Activated naive CD8-positive, alpha-beta T cell treated with anti-CD3 and anti-CD28 coated beads, Interleukin-2, amount 50 U/mL, for 16 hours (primary cell): ENCODE data around the gene FLNC.

Experiments
- DNase-seq: peaks from one replicate; pipeline ENCODE4 v3.0.0-alpha.2; 2020; ENCODE audit warnings: low read depth, low spot score

Gene FLNC

DNA sequence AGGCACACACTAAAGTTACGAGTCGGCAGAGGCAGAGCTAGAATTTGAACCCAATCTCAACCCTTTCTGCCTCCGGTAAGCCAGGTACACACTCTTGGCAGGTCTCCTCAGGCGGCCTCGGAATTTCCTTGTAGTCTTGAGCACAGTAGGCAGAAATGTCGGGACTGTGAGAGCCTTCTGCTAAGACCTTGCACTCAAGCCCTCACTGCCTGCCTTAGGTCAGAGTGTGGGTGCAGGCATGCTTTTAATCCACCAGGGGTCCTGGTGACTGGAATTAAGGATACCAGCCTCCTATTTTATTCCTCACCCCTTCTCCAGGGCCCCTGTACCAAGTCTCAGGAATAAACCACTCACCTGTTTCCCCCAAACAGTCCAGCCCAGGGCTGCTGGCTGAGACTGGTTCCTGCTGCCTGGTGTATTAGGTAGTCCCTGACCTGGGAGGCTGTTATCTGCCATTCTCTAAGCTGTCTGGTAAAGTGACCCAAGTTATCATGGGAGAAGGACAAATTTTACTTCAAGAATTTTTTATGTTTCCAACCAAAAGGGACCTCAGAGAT is 33.3 kb downstream of the FLNC start:
- no peak for DNase-seq

DNA sequence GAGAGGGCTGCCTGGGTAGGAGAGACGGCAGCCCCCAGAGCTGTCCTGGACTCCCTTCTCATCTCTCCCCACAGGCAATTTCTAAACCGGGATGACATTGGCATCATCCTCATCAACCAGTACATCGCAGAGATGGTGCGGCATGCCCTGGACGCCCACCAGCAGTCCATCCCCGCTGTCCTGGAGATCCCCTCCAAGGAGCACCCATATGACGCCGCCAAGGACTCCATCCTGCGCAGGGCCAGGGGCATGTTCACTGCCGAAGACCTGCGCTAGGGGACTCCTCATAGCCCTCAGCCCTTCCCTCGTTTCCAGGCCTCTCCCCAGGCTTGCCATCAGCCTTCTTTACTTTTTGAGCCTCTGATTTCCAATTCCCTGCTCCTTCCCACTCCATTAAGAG is 35.1 kb downstream of the FLNC start:
- no peak for DNase-seq

DNA sequence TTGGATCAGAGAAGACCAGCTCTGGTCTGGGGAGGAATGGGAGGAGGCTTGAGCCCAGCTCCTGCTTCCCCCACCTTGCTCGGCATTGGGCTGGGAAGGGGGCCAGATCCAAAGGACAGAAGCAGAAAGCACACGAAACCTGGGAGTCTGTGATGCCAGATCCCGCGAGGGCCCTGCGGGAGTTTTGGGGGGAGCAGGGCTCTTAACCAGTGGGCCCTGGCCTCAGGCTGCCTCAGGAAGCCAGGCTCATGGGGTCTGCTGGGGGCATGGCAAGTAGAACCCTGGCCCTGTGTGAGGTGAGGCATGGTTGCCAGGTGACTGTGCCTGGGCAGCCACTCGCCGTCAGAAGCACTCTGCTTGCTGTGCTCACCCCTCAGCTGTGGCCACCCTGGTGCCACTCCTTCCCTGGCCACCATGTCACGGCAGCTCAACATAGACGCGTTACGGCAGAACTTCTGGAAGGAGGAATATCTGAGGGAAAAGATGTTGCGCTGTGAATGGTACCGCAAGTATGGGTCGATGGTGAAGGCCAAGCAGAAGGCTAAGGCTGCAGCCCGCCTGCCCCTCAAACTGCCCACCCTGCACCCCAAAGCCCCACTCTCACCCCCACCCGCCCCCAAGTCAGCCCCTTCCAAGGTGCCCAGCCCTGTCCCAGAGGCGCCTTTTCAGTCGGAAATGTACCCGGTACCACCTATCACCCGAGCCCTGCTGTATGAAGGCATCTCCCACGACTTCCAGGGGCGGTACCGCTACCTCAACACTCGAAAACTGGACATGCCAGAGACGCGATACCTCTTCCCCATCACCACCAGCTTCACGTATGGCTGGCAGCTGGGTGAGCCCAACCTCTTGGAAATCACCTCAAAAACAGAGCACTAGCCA is 36.0 kb downstream of the FLNC start:
- DNase-seq: no peak

DNA sequence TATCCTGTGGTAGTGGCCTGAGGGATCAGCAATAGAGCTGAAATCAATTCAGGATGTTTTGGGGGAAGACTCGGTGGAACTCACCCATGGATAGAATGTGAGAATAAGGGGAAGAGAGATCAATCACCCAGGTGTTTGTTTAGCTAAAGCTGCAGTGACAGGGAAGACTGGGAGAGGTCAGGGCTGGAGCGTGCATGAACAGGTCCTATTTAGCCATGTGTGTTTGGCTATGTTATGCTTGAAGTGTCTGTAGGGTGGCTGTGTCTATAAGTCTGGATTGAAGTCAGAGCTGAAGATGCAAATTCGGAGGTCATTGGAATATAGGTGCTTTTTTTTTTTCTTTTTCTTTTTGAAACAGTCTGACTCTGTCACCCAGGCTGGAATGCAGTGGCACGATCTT is 37.0 kb downstream of the FLNC start:
- DNase-seq: no peak

DNA sequence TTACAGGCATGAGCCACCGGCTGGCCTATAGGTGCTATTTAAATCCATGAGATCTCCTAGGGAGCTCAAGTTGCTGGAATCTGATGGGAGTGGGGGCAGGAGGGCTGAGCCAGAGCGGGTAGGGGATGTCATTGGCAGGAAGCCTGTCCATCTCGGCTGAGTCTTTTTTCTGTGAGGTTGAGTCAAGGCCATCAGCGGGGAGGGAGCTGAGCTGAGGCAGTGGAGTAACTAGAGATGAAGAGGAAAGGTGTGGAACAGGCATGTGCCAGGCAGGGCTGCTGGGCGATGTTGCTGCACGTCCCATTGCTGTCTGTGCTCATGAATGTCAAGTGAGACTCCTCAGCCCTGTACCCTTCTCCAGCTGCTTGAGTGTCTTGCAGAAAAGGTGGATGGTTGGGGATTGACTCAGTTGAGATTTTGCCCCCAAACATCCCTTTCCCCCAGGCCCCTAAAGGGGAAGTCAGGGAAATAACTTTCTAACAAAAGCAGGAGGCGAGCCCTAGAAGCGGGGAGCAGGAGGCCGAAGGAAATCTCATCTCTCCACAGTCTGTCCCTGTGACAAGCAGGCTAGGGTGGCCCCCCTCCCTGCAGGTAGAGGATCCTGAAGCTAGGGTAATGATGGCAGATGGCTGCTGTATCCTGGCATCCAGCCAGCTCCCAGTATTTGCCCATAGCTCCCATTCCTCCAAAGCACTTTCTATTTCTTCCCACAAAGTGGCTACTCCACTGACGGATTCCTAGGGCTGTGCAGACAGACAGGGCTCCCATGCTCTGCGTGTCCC is 37.8 kb downstream of the FLNC start:
- no peak for DNase-seq

DNA sequence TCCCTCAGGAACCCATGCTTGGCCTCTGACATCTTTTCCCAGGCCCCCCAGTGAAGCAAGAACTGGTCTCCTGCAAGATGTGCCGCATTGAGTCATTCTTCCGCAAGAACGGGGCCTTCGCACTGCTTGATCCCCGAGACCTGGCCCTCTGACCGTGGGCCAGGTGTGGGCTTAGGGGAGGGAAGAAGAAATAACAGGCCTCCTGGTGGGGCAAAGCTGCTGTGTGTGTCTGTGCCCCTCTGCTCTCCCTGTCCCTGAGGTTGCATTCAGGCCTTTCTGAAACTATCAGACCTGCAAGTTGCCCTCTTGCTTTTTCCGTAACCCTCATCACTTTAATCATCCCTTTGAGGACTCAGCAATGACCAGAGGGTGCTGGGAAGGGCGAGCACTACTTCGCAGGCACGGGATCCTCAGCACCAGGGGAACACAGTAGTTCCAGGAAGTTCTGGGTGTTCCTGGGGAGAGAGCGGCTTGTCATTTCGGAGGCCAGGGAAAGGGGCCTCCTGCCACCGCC is 38.5 kb downstream of the FLNC start:
- DNase-seq: no peak

DNA sequence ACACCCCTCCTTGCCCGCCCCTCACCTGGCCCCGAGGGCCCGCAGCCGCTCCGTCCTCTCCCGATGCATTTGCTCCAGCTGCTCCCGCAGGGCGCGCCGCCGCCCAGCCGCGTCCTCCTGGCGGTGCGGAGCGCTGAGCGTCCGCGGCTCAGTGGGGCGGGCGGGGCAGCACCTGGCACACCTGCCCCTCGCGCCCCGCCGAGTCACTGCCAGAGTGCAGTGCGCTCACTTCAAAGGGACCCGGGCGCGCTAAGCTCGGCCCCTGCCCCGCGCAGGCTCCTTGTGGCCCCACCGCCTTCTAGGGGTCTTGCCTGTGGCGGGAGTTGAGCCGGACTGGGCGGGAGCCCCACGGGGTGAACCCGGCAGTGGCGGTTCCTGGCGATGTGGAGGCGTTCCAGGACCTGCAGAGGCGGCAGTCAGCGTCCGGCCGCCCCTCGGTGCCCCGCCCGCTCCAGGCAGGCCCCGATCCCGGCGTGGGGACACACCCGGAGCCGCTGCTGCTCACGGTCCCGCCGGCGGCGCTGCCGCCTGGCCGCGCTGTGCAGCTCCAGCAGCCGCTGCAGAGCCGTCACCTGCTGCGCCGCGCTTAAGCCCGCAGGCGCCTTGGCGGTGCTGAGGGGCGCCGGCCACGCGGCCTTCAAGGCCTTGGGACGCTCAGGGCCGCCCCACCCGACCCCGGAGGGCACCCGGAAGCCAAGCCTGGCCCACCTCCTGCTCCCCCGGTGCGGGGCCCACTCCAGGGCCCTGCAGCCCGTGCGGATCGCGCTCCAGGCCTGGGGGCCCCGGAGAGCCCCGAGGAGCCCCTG is 39.1 kb downstream of the FLNC start:
- no peak for DNase-seq

DNA sequence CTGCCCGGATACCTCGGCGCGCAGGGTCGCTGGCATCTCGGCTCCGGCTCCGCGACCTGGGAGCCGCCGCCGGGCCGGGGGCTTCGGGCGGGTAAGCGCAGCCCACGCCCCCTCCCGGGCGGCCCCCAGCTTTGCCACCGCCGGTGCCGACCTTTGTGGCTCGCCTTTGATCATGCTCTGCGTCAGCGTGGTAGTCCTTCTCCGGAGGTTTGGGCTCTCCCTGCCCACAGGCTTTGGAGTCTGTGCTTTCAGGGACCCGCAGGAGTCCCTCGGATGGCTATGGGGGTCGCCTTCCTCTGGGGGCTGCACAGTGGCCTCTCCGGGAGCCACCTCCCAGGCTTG is 39.7 kb downstream of the FLNC start:
- no peak for DNase-seq

DNA sequence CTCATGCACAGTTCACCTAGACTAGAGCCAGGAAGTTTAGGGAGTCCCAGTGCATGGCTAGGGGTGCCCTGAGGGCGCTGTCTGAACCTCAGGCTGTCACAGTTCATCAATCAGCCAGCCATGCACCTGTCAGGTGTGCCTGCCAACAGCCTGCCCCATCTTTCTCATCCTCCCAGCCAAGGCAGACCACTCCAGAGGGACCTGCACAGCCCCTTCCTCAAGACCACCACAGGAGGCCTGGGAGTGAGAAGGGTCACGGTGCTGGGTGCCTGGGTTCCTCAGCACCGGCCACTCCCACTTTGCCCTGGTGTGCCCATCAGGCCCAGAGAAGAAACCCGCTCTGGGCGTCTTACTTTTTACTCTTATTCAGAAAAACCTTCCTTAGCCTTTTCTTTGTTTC is 40.8 kb downstream of the FLNC start:
- DNase-seq: no peak

DNA sequence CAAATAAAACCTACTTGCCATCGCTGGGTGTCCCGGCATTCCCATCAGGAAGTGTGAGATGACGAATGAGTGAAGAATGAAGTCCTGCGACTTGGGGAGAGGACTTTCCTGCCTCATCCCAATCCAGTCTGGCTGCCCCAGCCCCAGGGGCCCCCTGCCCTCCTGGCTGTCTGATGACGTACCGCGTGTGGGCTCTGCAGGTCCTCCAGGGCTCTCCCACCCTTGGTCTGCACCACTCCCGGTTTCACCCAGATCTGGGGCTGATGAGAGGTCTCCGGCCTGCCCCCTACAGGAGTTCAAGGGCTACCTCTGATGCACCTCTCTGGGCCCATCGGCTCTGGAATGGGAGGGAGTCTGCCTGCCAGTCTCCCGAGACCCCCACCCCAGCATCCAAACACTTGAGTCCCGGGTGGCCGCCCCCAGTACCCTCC is 42.2 kb downstream of the FLNC start:
- no peak for DNase-seq

DNA sequence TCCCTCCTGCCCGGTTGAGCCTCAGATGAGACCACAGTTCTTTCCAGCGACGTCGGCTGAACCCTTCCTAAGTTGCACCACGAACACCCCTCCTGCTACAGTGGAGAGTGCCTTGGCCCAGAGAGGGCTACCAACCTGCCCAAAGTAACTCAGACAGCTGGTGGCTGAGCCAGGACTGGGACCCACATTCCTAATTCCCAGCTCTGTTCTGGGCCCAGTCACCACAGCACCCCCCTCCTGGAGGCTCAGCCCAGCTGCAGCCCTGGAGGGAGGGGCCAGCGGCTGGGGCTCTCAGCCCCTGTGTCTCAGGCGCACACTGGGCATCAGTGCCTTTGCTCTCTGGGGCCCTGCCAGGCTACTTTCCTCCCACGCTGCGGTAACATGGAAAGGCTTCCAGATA is 43.0 kb downstream of the FLNC start:
- no peak for DNase-seq

DNA sequence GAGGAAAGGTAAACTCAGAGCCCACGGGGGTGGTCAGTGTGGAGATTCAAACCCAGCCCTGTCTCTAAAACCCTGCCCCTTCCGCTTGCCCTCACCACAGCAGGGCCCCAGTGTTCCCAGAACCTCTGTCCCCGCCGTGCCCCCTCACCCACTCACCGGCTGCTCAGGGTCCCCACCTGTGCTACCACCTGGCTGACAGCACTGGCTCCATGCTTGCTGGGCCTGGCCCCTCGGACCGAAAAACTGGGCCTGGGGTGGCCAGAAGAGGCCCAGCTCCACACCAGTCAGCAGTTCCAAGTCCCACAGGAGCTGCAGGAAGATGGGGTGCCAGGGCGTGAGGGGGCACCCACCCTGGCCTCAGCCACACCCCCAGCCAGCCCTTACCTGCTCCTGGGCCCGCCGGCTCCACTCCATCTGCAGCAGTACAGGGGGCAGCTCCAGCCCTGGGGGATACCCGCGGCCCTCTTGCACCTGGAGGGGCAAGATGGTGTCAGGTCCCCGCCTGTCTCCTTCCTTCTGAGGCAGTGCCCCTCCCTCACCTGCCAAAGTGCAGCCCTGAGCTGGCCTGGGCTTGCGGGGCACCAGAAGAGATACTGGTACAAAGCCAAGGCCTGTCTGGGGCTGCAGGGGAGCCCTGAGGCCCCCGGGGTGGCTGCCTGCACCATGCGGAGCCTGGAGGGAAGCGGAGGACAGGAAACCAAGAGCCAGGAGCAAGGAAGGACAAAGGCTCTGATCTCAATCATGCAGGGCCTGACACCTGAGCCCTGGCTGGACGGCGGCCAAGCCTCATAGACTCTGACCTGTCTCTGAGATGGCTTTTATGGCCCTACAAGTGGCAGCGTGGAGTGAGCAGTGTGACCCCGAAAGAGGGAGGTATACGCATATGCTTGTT is 44.2 kb downstream of the FLNC start:
- no peak for DNase-seq

DNA sequence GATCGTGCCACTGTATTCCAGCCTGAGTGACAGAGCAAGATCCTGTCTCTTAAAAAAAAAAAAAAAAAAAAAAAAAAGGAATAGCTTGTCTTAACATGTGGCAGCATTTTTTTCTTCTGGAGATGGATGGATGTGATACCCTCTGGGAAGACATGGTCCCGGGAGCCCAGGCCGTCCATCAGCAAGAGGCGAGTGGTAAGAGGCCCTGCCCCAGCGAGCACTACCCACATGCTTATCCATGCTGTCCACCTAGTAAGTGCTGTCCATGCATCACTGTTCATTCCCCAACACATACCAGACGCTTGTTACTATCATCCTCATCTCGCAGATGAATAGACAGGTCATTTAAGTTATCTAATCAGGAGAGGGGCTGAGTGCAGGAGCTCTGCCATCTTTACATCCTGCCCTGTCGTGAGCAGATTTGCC is 45.3 kb downstream of the FLNC start:
- no peak for DNase-seq

DNA sequence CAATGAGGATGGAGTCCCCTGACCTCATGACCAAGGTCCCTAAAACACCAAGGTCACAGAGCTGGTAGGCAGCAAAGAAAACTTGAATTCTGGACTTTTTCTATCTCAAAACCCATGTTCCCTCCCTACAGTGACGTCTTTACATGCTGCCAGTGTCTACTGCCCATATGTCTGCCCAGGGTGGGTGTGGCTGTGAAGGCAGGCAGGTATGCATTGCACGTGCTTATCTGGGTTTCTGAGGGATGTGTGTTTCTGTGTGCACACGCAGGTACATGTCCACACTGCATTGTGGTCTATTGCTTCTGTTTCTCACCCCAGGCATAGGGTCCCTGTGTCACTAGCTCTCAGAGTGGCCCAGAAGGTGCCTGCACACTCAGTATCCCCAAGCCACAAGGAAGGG is 45.9 kb downstream of the FLNC start:
- no peak for DNase-seq

DNA sequence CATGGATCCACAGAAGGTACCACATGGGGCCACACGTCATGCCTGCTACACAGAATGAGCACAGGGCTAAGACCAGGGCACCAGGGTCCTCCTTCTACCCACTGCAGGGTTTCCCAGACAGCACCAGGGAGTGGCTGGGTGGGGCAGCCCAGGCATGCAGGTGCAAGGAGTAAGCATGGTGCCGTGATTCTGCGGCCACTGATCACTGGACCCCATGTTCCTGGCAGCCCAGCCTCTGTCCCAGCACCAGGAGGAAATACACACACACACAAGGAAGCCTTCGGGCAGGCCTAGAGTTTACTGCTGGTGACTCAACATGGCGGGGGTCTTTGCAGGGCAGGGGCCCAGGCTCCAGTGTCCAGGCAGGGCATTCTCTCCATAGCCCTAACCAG is 46.4 kb downstream of the FLNC start:
- no peak for DNase-seq

DNA sequence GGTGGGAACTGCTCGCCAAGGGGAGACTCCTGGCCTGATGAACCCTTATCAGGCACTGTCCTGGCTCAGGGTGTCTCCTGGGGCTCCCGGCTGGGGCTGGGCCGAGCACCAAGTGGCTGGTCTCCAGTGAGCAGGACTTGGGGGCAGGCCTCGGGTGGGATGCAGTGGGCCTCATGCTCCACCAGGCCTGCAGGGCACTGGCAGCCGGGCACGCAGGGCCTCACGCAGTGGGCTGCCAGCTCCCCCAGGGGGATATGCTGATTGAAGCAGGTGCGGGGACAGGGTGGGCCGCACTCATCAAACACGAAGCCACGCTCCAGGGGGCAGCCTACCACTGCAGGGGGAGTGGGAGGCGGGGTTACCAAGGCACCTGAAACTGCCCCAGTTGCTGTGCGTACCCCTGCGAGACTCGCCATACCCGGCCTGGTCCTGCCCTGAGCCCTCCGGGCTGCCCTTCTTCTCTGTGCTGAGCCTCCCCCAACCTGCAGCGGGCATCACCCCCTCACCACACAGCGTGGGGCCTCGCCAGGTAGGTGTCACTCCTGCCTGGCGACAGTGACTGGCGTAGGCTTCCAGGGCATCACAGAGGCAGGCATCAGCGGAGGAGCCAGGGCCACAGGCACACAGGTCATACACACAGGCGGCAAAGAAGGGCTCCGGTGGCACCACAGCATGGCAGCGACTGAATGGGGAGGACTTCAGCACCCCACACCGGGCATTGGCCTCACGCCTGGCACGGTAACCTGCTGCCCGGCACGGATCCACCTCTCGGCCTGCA is 47.0 kb downstream of the FLNC start:
- no peak for DNase-seq

DNA sequence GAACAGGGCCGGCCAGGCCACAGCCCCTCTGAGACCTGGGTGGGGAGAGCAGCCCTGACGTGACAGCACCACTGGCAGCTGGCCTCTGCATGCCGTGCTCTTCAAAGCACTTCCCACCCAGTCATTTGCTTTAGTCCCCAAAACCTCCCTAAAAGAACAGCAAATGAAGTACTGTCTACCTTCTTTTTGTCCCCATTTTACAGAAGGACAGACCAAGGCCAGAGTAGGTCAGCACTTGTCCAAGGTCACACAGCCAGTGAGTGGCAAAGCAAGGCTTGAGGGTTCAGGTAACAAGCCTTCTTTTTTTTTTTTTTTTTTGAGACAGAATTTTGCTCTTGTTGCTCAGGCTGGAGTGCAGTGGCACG is 47.5 kb downstream of the FLNC start:
- no peak for DNase-seq

DNA sequence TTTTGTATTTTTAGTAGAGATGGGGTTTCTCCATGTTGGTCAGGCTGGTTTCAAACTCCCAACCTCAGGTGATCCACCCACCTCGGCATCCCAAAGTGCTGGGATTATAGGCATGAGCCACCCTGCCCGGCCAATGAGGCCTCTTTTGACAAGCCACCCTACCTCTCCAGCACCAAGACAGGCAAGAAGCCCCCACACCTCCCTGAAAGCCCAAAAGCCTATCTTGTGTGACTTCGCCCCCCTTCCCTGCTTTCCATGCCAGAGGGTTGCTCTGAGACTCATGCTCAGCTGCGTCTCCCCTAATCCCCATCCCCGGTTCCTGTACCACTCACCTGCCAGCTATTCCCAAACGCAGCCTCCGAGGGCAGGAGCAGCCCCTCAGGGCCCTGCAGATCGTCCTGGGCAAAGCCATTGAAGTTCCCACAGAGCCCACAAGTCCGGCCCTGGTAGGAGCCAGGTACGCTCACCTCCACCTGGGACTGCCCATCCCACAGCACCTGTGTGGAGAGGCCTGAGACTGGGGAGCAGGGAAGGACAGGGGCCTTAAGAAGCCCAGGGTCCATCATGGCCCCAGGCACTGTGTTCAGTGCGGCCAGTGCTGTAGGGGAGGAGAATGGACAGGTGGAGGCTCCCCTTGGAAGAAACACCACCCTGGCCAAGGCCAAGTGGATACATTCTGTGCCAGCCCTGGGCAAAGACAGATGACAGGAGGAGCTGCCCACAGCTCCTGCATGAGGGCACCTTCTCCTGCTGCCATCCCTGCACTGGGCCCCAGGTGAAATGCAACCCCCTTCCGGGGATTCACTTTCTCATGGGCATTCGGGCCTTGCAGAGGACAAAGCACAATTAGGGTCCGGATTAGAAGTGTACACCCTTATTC is 48.3 kb downstream of the FLNC start:
- DNase-seq: no peak

DNA sequence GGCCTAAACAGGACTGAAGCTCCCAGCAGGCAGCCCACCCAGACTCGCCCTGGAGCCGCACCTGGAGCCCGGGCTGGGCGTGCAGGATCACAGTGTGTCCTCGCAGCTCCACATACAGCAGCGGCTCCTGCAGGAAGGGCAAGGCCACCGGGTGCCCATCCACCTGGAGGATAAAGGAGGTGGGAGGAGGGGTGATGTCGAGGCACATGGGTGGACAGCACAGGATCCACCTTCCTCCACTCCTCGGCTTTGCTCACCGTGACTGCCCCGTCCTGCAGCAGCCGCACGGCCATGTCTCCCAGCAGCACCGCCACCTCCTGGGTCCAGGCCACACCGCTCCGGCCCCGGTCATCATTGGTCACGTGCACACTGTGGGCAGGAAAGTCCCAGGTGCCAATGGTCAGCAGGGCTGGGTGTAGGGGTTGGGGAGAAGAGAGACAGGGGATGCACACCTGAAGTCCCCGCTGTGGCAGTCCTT is 49.3 kb downstream of the FLNC start:
- DNase-seq: no peak
